ENCODE measurements around the gene DNAH2. TPM values are rescaled to one million over a fixed set of nuclear protein-coding genes. Genes with fewer than 3 reads are reported as not detected.

DNAH2 gene
- total and polyA plus RNA-seq, 2 donors (not counting 3 experiments of a cell fraction or from before 2014, with no cell fraction given): 0.10 to 0.11 TPM

GRCh38 chr17:7700510-7700909 lies 17.0 kb upstream of the DNAH2 start:
- POLR2A ChIA-PET: interaction anchor here (1.5 kb wide), 1 partner anchor 12 kb away, joined by 3 read pairs; the partner anchor contains the start of gene WRAP53
- Histone ChIP-seq H3K27me3 (ENCODE audit: control insufficient read depth in 2 of 2, insufficient read depth in 2 of 2, low read length in 2 of 2) (peaks cover 12 to 15% of the 10 kb centered on the region in 2 experiments), H3K9me3 (replicated peaks; ENCODE audit: control insufficient read depth, insufficient read depth, low read length) (no peaks in the 10 kb centered on the region), H3K27ac (ENCODE audit: insufficient read depth, low read depth, low read length) (no peak overlapping the region), H3K79me2 (ENCODE audit: control insufficient read depth, insufficient read depth, low read length) (no peaks in the 10 kb centered on the region), H3K9ac (replicated peaks; ENCODE audit: extremely low read depth, insufficient read depth, low read length) (no peak overlapping the region), H3K36me3 (ENCODE audit: control insufficient read depth in 2 of 2, extremely low read depth in 1 of 2, insufficient read depth in 2 of 2, low read length in 2 of 2) (peaks cover 0 to 8% of the 10 kb centered on the region in 2 experiments), H3K9me1 (replicated peaks; ENCODE audit: control insufficient read depth, extremely low read depth, insufficient read depth, low read length) (no peaks in the 10 kb centered on the region), H3K4me1 (ENCODE audit: control insufficient read depth, extremely low read depth, insufficient read depth, low read length) (peaks cover 3% of the 10 kb centered on the region), H4K20me1 (replicated peaks; ENCODE audit: control insufficient read depth, extremely low read depth, insufficient read depth, low read length) (no peaks in the 10 kb centered on the region), H3K4me3 (replicated peaks in 1 of 3; ENCODE audit: insufficient read depth in 1 of 3, low read depth in 1 of 3, low read length in 3 of 3) (no peak overlapping the region), H3K4me2 (ENCODE audit: insufficient read depth, low read length) (no peak overlapping the region), H2AFZ (ENCODE audit: low read depth, low read length) (no peak overlapping the region)
- FAIRE-seq: no peak
- DNase-seq (ENCODE audit: low read depth, low spot score): no peak
- BruUV-seq (replicated peaks): no TSS peak
- CTCF ChIA-PET: no interaction called here
- intact Hi-C loops (cut with micrococcal nuclease) (no loop called here), dilution Hi-C loops (cut with MboI; ENCODE audit: extremely low pct_ligation_motif_present, low sequenced_read_pairs) (no loop called here)
- TF ChIP-seq MAX (IDR thresholded peaks at IDR 0.05; ENCODE audit: insufficient read depth, insufficient read length): no peak
- no peak for TF ChIP-seq FOS (IDR thresholded peaks at IDR 0.05; ENCODE audit: borderline replicate concordance, insufficient read depth, low read length)
- TF ChIP-seq POLR2A (IDR thresholded peaks at IDR 0.05; ENCODE audit: low read depth, low read length): no peak
- TF ChIP-seq POLR2AphosphoS5 (IDR thresholded peaks at IDR 0.05; ENCODE audit: insufficient read depth, low read depth, low read length): no peak
- TF ChIP-seq MYC (IDR thresholded peaks at IDR 0.05; ENCODE audit: low read depth, low read length): no peak
- TF ChIP-seq CTCF (IDR thresholded peaks at IDR 0.05; ENCODE audit: extremely low read depth in 1 of 2, insufficient read depth in 1 of 2, low read depth in 1 of 2, low read length in 2 of 2): no peak
- no peak for TF ChIP-seq EZH2 (IDR thresholded peaks at IDR 0.05; ENCODE audit: borderline replicate concordance, low read depth, low read length, severe bottlenecking)
- TF ChIP-seq JUN (IDR thresholded peaks at IDR 0.05; ENCODE audit: borderline replicate concordance, insufficient read depth, insufficient read length, low read depth): no peak
- TF ChIP-seq GATA2 (IDR thresholded peaks at IDR 0.05; ENCODE audit: insufficient read depth, insufficient read length, low read depth, low read length): no peak
